K562 (cell line): Measurements from ENCODE around the gene STMP1. TPM values are rescaled to one million over a fixed set of nuclear protein-coding genes. Genes with fewer than 3 reads are reported as not detected.

Experiments
- CTCF ChIP-seq, 3 experiments: IDR thresholded peaks in 2 of 3; conservative IDR thresholded peaks in 1 of 3; 2 replicates each; pipeline ENCODE4 v1.5.1; 2011 to 2012; ENCODE audit warnings: low read length in 3 of 3, mild to moderate bottlenecking in 3 of 3, control low read depth in 2 of 3, improper control_type of control experiment in 1 of 3, inconsistent platforms in 1 of 3, low read depth in 1 of 3, mixed read lengths in 1 of 3, moderate library complexity in 1 of 3; ENCODE audit not compliant: insufficient read depth in 2 of 3
- FOXK2 ChIP-seq, 2 experiments: fragments of 450-650 bp; IDR thresholded peaks in 1 of 2; conservative IDR thresholded peaks in 1 of 2; 2 replicates each; pipeline ENCODE4 v1.6.1; 2016; ENCODE audit warnings: low read depth in 2 of 2, mild to moderate bottlenecking in 1 of 2
- KLF16 ChIP-seq: IDR thresholded peaks from 2 replicates; pipeline ENCODE4 v1.6.1; 2016; ENCODE audit warnings: antibody characterized with exemption
- MAZ ChIP-seq, 2 experiments: fragments of 450-650 bp in 1 of 2; sonication (generic) in 1 of 2; formaldehyde crosslinking; IDR thresholded peaks in 1 of 2; conservative IDR thresholded peaks in 1 of 2; 2 replicates each; pipeline versions ENCODE4 v1.4.0 to v1.5.0; 2020; ENCODE audit warnings: mild to moderate bottlenecking in 1 of 2, missing genetic modification reagents in 1 of 2
- SMC3 ChIP-seq: conservative IDR thresholded peaks from 2 replicates; pipeline ENCODE4 v1.6.1; 2011; ENCODE audit warnings: low read depth, low read length, improper control_type of control experiment; ENCODE audit not compliant: insufficient read depth
- ZNF431 ChIP-seq: sonication (generic); formaldehyde crosslinking; IDR thresholded peaks from 2 replicates; pipeline ENCODE4 v1.8.0; 2022; ENCODE audit warnings: mild to moderate bottlenecking, missing genetic modification reagents
- ZNF696 ChIP-seq: fragments of 250-450 bp; sonication (Bioruptor Pico); conservative IDR thresholded peaks from 2 replicates; pipeline ENCODE4 v1.4.0; 2020; ENCODE audit warnings: mild to moderate bottlenecking, moderate library complexity
- polyA plus RNA-seq, 8 experiments: library from polyadenylated mRNA; depleted of rRNA in 4 of 8; stranded (reverse) in 5 of 8; unstranded in 3 of 8; fragments of >200 nt; fragmentation: Nextera tagmentation in 2 of 8; fragmentation: Illumina TruSeq in 1 of 8; extraction: Ambion mirVana in 2 of 8; extraction: Trizol in 1 of 8; gene quantifications; 2 replicates each; pipeline versions ENCODE4 v1.2.1 to v1.2.3, GENCODE V29; 2011 to 2014; ENCODE audit warnings: inconsistent platforms in 1 of 8, missing spikeins in 1 of 8
- total RNA-seq, 7 experiments: library from RNA; depleted of rRNA in 6 of 7; stranded (reverse); fragments of >200 nt in 6 of 7; fragmentation: Illumina TruSeq in 2 of 7; extraction: Trizol in 2 of 7; gene quantifications; 2 replicates each; pipeline versions ENCODE4 v1.2.1 to v1.2.3, GENCODE V29; 2011 to 2021; ENCODE audit warnings: low replicate concordance in 1 of 7
- TF ChIP-seq, protein P1 (sequence below): fragments of 450-650 bp; formaldehyde crosslinking; IDR thresholded peaks from 2 replicates; pipeline ENCODE4 v1.4.0; 2020; ENCODE audit warnings: mild to moderate bottlenecking, moderate library complexity

Gene STMP1
- total and polyA plus RNA-seq, 9 of the 15 experiments (the other 6 are each of a cell fraction or from before 2014, with no cell fraction given): 10.6 to 249 (median 56.8) TPM

GRCh38 chr7:135645296-135645904, 16.9 kb upstream of the STMP1 start (continued):
- 0 out of 4 replicates have a peak, but pooled peaks of 1 of the 2 experiments have one; percentile 28 for TF ChIP-seq MAZ (CRISPR knock-in tag; conservative IDR thresholded peaks at IDR 0.05 in 1 of 2, IDR thresholded peaks at IDR 0.05 in 1 of 2)
- 0 out of 2 replicates have a peak, but pooled peaks have one; percentile 35 for TF ChIP-seq ZNF431 (CRISPR knock-in tag)
- 0 out of 4 replicates have a peak, but pooled peaks of 1 of the 2 experiments have one; percentile 14 for TF ChIP-seq FOXK2 (conservative IDR thresholded peaks at IDR 0.05 in 1 of 2, IDR thresholded peaks at IDR 0.05 in 1 of 2; ENCODE audit: low read depth in 2 of 2)
- TF ChIP-seq, protein P1, sequence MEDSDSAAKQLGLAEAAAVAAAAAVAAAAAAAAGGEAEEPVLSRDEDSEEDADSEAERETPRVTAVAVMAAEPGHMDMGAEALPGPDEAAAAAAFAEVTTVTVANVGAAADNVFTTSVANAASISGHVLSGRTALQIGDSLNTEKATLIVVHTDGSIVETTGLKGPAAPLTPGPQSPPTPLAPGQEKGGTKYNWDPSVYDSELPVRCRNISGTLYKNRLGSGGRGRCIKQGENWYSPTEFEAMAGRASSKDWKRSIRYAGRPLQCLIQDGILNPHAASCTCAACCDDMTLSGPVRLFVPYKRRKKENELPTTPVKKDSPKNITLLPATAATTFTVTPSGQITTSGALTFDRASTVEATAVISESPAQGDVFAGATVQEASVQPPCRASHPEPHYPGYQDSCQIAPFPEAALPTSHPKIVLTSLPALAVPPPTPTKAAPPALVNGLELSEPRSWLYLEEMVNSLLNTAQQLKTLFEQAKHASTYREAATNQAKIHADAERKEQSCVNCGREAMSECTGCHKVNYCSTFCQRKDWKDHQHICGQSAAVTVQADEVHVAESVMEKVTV (CRISPR knock-in tag): 0 out of 2 replicates have a peak, but pooled peaks have one; percentile 33
- TF ChIP-seq SMC3: peak; percentile 50
- peak; percentile 64 to 82 (median 70); a peak in 5 of 6 replicates for TF ChIP-seq CTCF (IDR thresholded peaks at IDR 0.05 in 2 of 3, conservative IDR thresholded peaks at IDR 0.05 in 1 of 3; ENCODE audit: insufficient read depth in 2 of 3, low read depth in 1 of 3, low read length in 3 of 3)
- no peak for TF ChIP-seq ZNF696
- TF ChIP-seq KLF16: peak; percentile 47; the same call in 1 of the 2 replicates
